Epithelial cell of esophagus (primary cell): ENCODE measurements around the gene RCOR3.
"Not testable (repeated sequence)": the region's sequence is repeated elsewhere in the genome, so short reads cannot be mapped to it uniquely, and the experiment has no call there.

Experiments used
- DNase-seq: peaks from one replicate; pipeline ENCODE4 v3.0.0; 2010; ENCODE audit warnings: low read depth
- H3K4me3 ChIP-seq: 2 replicates; pipeline ENCODE4 v1.5.1; 2011; ENCODE audit warnings: mild to moderate bottlenecking, low read length, control low read depth
- CTCF ChIP-seq: IDR thresholded peaks from 2 replicates; pipeline ENCODE4 v1.5.1; 2011; ENCODE audit warnings: low read depth, mild to moderate bottlenecking, low read length, control low read depth, inconsistent platforms; ENCODE audit not compliant: insufficient read depth; ENCODE audit errors: missing control alignments

The RCOR3 gene

GRCh38 chr1:211257826-211258225 lies 1.3 kb upstream of the RCOR3 start:
- no peak for DNase-seq
- no peak for TF ChIP-seq CTCF
- peak overlapping the region; percentile 64 for H3K4me3 ChIP-seq

- peak overlapping the region; percentile 64 for H3K4me3 ChIP-seq
- peak; percentile 9 for TF ChIP-seq CTCF
- peak; percentile 68 for DNase-seq
Observed at GRCh38 chr1:211258310-211258755, 833 bp upstream of the RCOR3 start.

DNA sequence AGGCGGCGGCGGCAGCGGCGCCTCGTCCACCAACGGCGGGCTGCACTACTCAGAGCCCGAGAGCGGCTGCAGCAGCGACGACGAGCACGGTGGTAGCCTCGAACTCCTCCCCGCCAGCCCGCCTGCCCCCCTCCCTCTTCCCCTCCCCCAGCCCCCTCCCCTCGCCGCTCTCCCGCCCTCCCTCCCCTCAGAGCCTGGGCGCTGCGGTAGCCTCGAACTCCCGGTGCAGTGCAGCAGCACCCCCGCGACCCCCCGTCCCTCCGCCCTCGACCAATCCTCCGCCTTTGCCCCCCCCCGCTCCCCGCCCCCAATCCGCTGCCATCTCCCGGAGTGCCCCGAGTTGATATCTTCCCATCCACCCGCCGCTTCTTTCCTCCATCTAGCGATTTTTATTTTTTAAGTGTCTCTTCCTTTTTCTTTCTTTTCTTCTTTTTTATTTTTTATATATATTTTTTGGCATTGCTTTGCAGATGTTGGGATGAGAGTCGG lies 516 bp downstream of the RCOR3 start:
- no peak for TF ChIP-seq CTCF
- peak overlapping the region; percentile 88 for H3K4me3 ChIP-seq
- DNase-seq, result no peak

GRCh38 chr1:211260141-211261107 lies 1.3 kb downstream of the RCOR3 start:
- H3K4me3 ChIP-seq, result peak overlapping the region; percentile 88
- TF ChIP-seq CTCF, result no peak
- peak; percentile 76 for DNase-seq

DNA sequence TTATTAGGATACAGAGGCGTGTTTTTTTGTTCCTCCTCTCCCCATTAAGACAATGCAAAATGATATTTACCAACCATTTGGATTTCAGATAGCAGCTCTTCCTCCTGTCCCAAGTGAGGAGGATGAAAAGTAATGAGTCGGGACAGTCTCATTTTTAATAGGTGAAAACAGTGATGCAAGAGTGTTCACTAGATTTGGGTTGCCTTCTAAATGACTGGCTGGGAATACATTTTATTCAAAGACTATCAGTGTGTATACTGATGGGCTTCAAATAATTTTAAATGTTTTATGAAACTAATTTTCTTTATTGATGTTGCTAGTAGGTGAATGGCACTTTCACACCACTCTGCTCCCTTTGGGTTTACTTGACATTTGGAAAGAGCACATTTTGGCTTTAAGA lies 2.1 kb downstream of the RCOR3 start:
- no peak for DNase-seq
- peak overlapping the region; percentile 88 for H3K4me3 ChIP-seq
- TF ChIP-seq CTCF, result no peak

DNA sequence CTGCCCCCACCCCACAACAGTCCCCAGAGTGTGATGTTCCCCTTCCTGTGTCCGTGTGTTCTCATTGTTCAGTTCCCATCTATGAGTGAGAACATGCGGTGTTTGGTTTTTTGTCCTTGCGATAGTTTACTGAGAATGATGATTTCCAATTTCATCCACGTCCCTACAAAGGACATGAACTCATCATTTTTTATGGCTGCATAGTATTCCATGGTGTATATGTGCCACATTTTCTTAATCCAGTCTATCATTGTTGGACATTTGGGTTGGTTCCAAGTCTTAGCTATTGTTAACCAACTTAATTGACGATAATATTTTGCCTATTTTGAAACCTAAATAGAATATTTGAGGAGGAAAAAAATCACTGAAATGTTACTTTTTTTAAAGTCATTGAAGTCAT lies 3.9 kb downstream of the RCOR3 start:
- not testable (repeated sequence) for H3K4me3 ChIP-seq, DNase-seq

- no peak for DNase-seq
- no peak for TF ChIP-seq CTCF
- no peak overlapping the region for H3K4me3 ChIP-seq
Observed at GRCh38 chr1:211267204-211267857, 8.2 kb downstream of the RCOR3 start.
